Activated naive CD4-positive, alpha-beta T cell treated with anti-CD3 and anti-CD28 coated beads, Interleukin-2, amount 50 U/mL, for 16 hours (primary cell): ENCODE measurements around the gene KLF1.

Experiments used
- DNase-seq: peaks from one replicate; pipeline ENCODE4 v3.0.0-alpha.2; 2020

Gene KLF1

GRCh38 chr19:12836529-12836863 lies 50.5 kb downstream of the KLF1 start:
- DNase-seq: no peak

- peak; percentile 46 for DNase-seq
These were observed 51.8 kb downstream of the KLF1 start for GRCh38 chr19:12834976-12835757.

DNA sequence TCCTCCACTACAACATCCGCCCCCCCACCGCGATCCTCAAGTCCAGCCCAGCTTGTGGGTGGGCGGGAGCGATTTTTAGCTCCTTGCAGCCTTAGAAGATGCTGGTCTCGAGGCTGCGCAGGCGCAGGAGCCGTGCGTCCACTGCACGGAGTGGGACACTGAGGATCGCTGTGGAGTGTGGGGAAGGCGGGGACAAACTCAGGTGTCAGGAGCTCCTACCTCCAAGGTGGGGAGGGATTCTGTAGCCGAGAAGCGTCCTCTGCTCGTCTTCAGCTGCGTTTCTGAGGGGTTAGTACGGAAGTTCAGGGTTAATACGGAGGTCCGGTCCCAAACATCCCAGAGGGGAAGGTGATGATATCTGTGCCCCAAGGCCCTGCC lies 52.4 kb downstream of the KLF1 start, which contains the start of gene RTBDN:
TSS of gene RTBDN (minus strand) at position 14 of the 378 bp plus-strand sequence. CDS start 4,600 bp downstream, outside the sequence.
- no peak for DNase-seq
